PFSK-1 (cell line): ENCODE results near the gene SLC46A2.

Source experiments
- FOXP2 ChIP-seq: optimal IDR thresholded peaks from 2 replicates; pipeline ENCODE3; 2011; ENCODE audit warnings: borderline replicate concordance, control low read depth, inconsistent platforms; ENCODE audit not compliant: insufficient read depth; ENCODE audit errors: extremely low read length, extremely low read depth
- POLR2AphosphoS5 ChIP-seq: IDR thresholded peaks from 2 replicates; pipeline ENCODE4 v1.6.1; 2012; ENCODE audit warnings: low read depth, mild to moderate bottlenecking, control low read depth, low read length, moderate library complexity
- SIN3A ChIP-seq: IDR thresholded peaks from 2 replicates; pipeline ENCODE4 v1.6.1; 2012; ENCODE audit warnings: mild to moderate bottlenecking, low read length, moderate library complexity, borderline replicate concordance; ENCODE audit not compliant: insufficient read depth
- TAF1 ChIP-seq: IDR thresholded peaks from 2 replicates; pipeline ENCODE4 v1.6.1; 2012; ENCODE audit warnings: low read length, control low read depth, borderline replicate concordance; ENCODE audit not compliant: insufficient read depth
- TF ChIP-seq, protein P1 (sequence below), 2 experiments: IDR thresholded peaks; 2 replicates each; pipeline versions ENCODE4 v1.6.1 to v1.8.0; 2011 to 2012; ENCODE audit warnings: low read depth in 2 of 2, low read length in 2 of 2, control low read depth in 1 of 2, inconsistent platforms in 1 of 2, mild to moderate bottlenecking in 1 of 2, moderate library complexity in 1 of 2; ENCODE audit not compliant: insufficient read depth in 1 of 2

SLC46A2 gene

DNA sequence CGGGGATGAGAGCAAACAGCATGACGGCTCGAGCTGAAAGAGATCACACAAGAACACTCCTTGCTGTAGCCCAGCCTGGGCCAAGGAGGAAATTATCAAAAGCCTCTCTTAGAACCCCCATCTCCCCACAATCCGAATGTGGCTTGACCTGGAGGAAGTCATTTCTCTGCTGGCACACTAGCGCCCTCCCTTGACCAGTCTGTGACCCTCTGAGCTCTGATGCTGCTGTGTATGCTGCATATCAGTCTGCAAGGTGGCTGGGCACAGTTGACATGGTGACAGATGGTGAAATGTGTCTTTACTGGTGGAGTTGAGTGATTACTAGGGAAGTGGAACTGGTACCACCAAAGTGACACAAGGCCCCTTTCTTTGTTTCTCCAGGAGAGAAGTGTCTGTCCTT lies 3.3 kb downstream of the SLC46A2 start:
- TF ChIP-seq TAF1 (no peak), FOXP2 (no peak), POLR2AphosphoS5 (no peak), SIN3A (no peak)
- TF ChIP-seq, protein P1, sequence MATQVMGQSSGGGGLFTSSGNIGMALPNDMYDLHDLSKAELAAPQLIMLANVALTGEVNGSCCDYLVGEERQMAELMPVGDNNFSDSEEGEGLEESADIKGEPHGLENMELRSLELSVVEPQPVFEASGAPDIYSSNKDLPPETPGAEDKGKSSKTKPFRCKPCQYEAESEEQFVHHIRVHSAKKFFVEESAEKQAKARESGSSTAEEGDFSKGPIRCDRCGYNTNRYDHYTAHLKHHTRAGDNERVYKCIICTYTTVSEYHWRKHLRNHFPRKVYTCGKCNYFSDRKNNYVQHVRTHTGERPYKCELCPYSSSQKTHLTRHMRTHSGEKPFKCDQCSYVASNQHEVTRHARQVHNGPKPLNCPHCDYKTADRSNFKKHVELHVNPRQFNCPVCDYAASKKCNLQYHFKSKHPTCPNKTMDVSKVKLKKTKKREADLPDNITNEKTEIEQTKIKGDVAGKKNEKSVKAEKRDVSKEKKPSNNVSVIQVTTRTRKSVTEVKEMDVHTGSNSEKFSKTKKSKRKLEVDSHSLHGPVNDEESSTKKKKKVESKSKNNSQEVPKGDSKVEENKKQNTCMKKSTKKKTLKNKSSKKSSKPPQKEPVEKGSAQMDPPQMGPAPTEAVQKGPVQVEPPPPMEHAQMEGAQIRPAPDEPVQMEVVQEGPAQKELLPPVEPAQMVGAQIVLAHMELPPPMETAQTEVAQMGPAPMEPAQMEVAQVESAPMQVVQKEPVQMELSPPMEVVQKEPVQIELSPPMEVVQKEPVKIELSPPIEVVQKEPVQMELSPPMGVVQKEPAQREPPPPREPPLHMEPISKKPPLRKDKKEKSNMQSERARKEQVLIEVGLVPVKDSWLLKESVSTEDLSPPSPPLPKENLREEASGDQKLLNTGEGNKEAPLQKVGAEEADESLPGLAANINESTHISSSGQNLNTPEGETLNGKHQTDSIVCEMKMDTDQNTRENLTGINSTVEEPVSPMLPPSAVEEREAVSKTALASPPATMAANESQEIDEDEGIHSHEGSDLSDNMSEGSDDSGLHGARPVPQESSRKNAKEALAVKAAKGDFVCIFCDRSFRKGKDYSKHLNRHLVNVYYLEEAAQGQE (IDR thresholded peaks at IDR 0.05; ENCODE audit: insufficient read depth in 1 of 2, low read depth in 2 of 2, low read length in 2 of 2), result no peak

DNA sequence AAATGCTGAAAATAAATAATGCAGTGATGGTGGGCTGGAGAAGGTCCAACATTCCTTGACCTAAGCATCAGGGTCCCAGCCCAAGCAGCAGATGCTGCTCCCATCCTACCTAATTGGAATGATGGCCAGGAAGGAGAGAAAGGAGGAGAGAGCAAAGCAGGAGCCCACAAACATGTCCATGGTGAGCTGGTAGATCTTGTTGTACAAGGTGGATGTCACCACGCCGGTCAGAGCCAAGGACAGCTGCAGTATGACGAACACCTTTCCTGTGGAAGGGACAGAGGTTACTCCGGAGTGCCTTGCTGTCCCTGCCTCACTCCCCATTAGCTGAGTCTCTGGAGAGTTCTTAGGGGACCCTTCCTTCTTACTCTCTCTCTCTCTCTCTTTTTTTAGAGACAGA lies 4.3 kb downstream of the SLC46A2 start:
- TF ChIP-seq SIN3A (no peak), TAF1 (no peak), POLR2AphosphoS5 (no peak), FOXP2 (no peak)
- TF ChIP-seq, protein P1 (IDR thresholded peaks at IDR 0.05; ENCODE audit: insufficient read depth in 1 of 2, low read depth in 2 of 2, low read length in 2 of 2), result no peak

DNA sequence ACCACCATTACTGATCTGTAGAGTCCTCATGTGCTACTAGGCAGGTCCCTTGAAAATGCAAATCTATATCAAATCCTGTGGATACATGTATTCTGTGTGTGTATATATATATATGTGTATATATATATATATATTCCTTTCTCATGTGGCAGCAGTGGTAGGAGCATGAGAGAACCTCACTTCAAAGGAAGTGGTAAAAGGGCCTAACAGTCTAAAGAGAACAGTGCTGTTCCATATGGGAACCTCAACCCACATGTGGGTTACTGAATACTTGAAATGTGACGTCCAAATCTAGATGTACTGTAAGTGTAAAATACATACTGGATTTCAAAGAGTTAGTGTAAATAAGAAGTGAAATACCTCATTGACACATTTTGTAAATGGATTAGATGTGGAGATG lies 5.4 kb downstream of the SLC46A2 start:
- TF ChIP-seq TAF1 (no peak), POLR2AphosphoS5 (no peak), FOXP2 (no peak), SIN3A (no peak)
- TF ChIP-seq, protein P1 (IDR thresholded peaks at IDR 0.05; ENCODE audit: insufficient read depth in 1 of 2, low read depth in 2 of 2, low read length in 2 of 2), result no peak

DNA sequence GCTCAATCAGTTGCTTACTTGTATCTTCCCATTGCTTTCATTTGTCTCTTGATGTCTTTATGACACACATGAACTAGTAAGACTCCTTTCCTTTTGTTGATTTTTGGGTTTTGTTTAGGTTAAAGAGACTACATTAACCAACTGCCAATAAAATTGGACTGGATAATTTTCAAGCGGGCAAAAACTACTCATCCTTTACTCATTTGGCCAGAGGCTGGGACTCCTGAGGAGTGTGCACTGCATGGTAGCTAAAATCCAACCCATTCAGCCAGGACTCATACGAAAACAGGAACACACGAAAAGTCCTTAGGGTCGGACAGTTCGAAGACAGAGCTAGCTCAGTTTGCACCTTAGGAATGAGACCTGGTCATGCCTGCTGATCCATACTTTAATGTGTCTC lies 6.0 kb downstream of the SLC46A2 start:
- no peak for TF ChIP-seq TAF1
- no peak for TF ChIP-seq FOXP2
- TF ChIP-seq, protein P1 (IDR thresholded peaks at IDR 0.05; ENCODE audit: insufficient read depth in 1 of 2, low read depth in 2 of 2, low read length in 2 of 2), result no peak
- TF ChIP-seq POLR2AphosphoS5, result no peak
- TF ChIP-seq SIN3A, result no peak

DNA sequence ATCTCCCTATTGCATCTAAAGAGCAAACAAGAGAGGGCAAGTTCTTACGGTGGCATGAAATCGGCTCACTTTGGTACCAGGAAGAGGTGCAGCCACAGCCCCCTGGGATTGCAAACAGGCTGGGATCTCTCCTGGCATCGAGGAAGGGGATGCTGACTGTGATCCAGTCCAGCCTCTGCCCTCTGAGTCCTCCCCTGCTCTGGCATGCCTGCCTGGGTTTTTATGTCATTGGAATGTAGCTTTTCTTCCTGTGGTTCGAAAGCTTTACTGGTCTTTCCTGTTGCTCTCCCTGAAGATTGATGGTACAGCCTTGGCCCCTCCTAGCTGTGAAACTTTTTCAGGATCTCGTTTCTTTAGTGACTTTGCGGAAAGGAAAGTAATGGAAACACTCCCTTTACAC lies 6.6 kb downstream of the SLC46A2 start:
- TF ChIP-seq FOXP2, result no peak
- no peak for TF ChIP-seq SIN3A
- no peak for TF ChIP-seq POLR2AphosphoS5
- TF ChIP-seq TAF1, result no peak
- TF ChIP-seq, protein P1 (IDR thresholded peaks at IDR 0.05; ENCODE audit: insufficient read depth in 1 of 2, low read depth in 2 of 2, low read length in 2 of 2), result no peak
